Retinal pigment epithelial cell (primary cell): ENCODE measurements around the gene TAF8.

Experiments
- DNase-seq: peaks from one replicate; pipeline ENCODE4 v3.0.0-alpha.2; 2010; ENCODE audit warnings: low read depth
- H3K4me3 ChIP-seq: 2 replicates; pipeline ENCODE4 v1.5.1; 2011; ENCODE audit warnings: mild to moderate bottlenecking, low read length, control low read depth, moderate library complexity
- CTCF ChIP-seq: conservative IDR thresholded peaks from 2 replicates; pipeline ENCODE4 v1.5.1; 2011; ENCODE audit warnings: low read depth, low read length, control low read depth, inconsistent platforms

Gene TAF8

GRCh38 chr6:42022755-42023384 is 27.5 kb upstream of the TAF8 start:
- H3K4me3 ChIP-seq = no peak overlapping the region
- no peak for DNase-seq
- TF ChIP-seq CTCF = no peak

DNA sequence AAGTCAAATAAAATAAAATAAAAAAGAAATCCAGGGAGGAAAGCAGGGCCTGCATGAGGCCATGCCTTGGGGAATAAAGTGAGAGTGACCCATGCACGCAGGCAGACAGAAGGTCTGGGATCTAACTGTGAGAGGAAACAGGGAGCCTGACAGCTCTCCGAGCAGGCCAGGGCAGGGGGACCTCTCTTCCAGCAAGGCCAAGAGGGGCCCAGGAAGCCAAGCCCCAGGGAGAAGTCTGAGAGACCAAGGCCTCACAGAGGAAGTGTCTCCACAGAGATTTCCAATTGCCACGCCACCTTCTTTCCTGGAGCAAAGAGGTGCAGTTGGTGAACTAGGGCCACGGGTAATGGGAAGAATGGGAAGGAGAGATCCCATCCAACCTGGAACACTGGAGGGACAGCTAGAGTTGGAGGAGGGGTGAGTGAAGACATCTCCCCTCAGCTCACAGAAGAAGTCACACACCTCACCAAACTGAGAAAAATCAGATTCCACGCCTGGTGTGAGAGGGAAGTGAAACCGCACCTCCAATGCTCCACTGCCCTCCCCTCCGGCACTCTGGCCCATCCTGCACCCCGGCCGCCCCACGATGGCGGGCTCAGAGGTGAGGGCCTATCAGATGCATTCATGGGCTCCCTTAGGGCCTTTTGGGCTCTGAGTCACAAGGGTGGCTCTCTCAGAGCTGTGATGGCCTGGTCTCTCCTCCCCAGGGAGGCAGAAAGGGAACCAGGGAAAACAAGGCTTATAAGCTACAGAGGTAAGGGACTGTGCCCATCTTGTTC is 25.1 kb upstream of the TAF8 start:
- no peak overlapping the region for H3K4me3 ChIP-seq
- no peak for TF ChIP-seq CTCF
- DNase-seq = no peak

DNA sequence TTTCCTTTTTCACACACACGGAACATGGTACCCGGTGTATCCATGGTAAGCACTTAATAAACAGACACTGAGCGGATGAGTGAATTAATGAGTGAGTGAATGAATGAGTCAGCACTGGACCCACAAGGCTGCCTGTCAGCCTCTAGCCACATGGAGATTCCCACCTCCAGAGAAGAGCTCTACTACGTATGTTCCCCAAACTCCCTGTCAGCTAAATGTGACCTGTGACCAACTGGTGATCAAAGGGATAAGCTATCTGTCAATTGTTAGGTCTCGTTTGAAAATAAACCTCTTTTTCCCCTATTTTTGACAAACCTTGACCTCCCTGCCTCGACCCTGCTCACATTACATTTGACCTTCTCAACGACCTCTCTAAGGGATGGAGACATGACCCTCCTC is 24.5 kb upstream of the TAF8 start:
- DNase-seq = no peak
- no peak for TF ChIP-seq CTCF
- H3K4me3 ChIP-seq = no peak overlapping the region

DNA sequence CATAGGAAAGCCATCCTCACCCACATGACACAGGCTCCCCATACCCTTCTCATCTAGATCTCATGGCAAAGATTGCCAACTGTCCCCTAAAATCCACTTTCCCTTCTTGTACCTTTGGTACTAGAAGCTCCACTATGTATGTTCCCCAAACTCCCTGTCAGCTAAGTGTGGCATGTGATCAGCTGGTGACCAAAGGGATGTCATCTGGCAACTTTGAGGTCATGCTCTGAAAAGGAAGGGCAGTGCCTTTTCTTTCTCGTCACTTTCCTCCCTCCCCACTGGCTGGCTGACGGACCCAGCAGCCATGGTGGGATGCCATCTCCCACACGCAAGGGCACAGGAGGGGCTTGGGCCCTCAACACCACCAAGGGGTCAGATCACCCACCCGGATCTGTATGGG is 23.8 kb upstream of the TAF8 start:
- no peak for DNase-seq
- TF ChIP-seq CTCF = no peak
- H3K4me3 ChIP-seq = no peak overlapping the region

DNA sequence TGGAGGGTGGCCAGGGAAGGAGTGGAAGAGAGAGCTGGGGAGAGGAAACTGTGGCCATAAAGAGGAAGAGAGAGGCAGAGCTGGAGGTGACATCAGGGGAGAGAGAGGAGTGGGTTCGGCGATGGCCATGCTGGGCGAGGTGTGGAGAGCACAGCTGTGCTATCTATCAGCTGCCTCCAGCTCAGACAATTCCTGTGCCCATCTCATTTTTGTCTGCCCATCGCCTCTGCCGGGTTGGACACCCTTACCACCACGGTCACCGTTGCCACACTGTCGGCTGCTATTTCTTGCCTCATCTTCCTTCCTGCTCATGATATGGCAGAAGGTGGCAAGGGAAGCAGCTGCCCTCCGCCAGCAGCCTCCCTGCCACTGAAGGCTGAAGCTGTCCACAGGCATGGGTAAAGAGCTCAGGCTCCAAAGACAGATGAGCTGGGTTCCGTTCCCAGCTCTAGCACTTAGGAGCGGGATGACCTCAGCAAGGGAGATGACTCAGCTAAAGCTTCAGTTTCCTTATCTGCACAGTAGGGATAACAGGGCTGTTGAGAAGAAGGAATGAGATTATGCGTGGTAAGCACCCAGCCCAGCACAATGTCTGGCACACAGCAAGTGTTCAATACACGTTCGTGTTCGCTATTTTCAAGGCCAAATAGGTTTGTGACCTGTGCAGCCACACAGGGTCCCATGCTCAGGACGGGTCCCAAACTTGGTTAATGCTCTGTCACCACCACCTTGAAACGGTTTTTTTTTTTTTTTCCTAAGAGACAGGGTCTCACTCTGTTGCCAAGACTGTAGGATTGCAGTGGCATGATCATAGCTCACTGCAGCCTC is 21.9 kb upstream of the TAF8 start:
- H3K4me3 ChIP-seq = no peak overlapping the region
- no peak for TF ChIP-seq CTCF
- DNase-seq = no peak

DNA sequence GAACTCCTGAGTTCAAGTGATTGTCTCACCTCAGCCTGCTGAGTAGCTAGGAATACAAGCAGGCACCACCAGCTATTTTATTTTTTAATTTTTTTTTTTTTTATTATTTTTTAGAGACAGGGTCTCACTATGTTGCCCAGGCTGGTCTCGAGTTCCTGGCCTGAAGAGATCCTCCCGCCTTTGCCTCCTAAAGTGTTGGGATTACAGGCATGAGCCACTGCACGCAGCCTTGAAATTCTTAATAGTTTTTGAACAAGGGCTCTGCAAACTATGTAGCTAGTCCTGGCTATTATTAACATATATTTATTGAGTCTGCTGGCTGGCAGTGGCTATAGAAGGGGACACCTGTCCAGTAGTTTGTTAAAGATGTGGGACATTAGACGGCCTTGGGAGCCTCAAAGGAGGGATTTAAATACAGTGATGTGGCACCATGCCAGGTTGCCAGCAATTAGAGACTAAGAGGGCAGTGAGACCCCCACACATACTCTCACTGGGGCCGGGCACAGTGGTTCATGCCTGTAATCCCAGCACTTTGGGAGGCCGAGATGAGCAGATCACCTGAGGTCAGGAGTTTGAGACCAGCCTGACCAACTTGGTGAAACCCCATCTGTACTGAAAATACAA is 21.1 kb upstream of the TAF8 start:
- H3K4me3 ChIP-seq = no peak overlapping the region
- no peak for DNase-seq
- no peak for TF ChIP-seq CTCF
